GM18858 (cell line): ENCODE results near the gene KLHL24.
"Not testable (repeated sequence)": the region's sequence is repeated elsewhere in the genome, so short reads cannot be mapped to it uniquely, and the experiment has no call there.

Experiments used
- ATAC-seq: cut with Tn5 transposase; IDR thresholded peaks from one replicate; pipeline ENCODE4 v1.9.1; 2021; ENCODE audit not compliant: unreplicated experiment

The KLHL24 gene, protein sequence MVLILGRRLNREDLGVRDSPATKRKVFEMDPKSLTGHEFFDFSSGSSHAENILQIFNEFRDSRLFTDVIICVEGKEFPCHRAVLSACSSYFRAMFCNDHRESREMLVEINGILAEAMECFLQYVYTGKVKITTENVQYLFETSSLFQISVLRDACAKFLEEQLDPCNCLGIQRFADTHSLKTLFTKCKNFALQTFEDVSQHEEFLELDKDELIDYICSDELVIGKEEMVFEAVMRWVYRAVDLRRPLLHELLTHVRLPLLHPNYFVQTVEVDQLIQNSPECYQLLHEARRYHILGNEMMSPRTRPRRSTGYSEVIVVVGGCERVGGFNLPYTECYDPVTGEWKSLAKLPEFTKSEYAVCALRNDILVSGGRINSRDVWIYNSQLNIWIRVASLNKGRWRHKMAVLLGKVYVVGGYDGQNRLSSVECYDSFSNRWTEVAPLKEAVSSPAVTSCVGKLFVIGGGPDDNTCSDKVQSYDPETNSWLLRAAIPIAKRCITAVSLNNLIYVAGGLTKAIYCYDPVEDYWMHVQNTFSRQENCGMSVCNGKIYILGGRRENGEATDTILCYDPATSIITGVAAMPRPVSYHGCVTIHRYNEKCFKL

DNA sequence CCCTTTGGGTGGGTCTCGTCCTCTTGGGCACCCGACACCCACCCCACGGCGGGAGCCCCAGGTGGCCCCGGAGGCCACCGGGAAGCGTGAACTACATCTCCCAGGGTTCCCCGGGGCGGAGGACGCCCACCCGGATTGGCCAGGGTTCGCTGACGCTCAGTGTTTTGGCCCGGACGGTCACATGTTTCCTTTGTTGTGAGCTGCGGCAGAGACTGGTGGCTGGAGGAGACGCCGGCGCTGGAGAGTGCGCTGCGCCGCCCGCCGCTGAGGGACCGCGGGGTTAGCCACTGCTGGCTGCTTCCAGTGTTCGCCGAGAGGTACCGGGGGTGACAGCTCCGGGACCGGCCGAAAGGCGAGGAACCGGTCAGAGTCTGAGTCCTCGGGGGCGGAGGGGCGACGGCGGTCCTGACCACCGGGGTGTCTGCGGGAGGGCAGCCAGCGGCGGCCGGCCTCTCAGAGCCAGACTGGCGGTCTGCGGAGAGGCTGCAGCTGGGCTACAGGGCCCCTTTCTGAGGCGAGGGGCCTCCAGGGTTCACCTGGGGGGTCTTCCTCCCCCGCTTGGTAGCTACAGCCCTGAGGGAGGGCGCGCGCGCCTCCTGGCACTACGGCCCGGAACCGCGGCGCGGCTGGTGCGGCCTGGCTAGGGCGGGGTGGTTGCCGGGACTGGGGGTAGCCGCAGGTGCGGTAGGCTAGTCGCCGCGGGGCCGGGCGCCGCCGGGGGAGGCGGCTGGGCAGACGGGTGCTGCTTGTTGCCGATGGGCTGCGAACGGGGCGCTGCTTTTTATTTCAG lies at the start of gene KLHL24:
TSS of gene KLHL24 (plus strand) at position 193 of the 790 bp plus-strand sequence. CDS start 14,734 bp downstream, outside the sequence.
- peak; percentile 86 for ATAC-seq

DNA sequence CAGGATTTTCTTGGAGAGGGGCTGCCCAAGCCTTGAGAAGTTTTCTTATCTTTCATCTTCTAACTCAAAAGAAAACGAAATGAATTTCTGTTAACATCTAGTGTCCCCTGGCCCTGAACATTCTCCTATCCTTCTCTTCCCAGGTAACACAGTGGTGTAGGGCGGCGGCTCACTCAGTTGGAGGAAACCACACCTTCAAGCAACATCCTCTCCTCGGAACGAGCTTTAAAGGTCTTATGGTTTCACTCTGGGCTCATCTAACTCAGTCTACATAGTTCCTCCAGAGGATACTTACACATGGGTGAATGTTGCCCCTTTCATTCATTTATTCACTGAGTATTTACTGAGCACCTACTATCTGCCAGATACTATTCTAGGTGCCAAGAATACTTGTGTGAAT lies 48.9 kb upstream of the KLHL24 start:
- no peak for ATAC-seq

DNA sequence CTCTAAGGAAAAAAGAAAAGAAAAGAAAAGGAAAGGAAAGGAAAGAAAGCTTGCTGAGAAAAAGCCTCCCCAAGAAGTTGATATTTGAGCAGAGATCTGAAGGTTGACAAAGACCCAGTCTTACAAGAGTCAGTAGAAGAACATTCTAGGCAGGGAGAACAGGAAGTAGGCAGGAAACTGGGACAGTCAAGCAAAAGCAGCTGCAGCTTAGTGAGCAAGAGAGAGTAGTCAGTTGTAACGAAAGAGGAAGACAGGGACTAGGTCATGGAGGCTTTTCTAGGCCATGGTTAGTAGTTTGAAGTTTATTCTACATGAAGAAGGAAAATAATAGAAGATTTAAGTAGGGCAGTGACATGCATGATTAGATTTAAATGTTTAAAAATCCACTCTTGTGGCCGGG lies 48.1 kb upstream of the KLHL24 start:
- no peak for ATAC-seq

DNA sequence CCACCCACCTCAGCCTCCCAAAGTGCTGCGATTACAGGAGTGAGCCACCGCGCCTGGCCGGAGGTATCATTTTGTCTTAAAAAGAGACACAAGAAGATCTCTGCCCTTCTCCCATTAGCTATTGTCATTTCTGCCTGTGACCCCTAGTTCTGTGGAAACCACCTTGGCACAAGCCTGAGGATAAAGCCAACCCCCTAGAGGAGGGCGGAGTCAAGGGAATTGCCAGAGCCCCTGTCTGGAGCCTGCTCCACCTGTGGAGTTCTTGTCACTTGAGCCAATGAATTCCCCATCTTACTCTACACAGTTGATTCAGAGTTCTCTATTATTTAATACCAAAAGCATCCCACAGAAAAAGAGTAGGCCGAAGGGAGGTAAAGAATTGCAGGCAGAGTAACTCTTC lies 45.0 kb upstream of the KLHL24 start:
- ATAC-seq, result no peak

DNA sequence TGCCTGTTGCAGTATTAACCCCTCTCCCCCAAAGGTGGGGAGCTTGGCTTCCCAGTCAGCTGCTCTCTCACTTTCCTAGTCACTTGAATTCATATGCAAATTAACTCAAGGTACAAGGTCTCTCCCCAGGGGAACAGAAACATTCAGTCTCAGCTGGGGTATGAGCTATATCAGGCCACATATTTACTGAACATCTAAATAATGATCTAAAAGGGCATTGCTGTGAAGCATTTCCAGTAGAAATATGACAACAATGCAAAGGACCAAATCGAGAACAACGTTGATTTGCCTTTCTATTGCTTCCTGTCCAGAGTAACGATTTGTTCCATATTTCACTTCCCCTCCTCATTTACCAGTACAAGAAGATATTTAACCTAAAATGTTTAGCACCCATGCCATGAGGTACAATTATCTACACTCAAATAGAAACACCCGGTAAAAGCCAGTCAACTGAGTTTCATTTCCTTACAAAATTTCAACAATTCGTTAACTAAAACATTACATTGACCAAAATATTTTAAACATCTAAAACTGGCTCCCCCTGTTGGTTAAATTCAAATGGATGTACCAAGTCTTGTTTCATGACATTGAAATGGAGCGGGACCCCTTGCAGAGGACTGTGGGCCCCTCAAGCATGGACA lies 43.4 kb upstream of the KLHL24 start:
- ATAC-seq, result peak; percentile 95

DNA sequence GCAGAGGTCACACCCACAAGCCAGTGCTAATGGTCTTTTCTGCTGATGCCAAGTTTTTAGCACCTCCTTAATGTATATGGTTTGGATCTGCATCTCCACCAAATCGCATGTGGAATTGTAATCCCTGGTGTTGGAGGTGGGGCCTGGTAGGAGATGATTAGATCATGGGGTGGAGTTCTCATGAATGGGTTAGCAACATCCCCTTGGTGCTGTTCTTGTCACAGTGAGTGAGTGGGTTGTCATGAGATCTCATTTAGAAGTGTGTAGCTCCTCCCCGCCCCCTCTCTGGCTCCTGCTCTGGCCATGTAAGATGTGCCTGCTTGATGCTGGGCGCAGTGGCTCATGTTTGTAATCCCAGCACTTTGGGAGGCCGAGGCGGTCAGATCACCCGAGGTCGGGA lies 42.6 kb upstream of the KLHL24 start:
- ATAC-seq, result no peak

DNA sequence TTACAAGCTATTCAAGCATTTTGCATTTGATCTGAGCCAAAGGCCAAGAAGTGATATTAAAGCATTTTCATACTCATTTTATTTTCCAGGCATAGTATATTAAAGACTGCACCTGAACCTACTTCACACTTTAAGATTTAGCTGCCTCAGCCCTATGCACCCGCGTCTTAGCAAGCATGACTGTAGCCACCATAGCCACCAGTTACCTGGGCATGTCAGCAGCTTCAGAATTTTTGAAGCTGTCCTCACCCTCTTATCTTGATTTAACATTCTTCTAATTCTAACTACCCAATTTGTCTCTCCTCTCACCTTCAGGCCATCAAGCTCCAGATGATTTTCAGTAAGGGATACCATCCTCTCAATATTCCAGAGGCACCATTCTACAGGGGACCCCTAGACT lies 40.8 kb upstream of the KLHL24 start:
- no peak for ATAC-seq

DNA sequence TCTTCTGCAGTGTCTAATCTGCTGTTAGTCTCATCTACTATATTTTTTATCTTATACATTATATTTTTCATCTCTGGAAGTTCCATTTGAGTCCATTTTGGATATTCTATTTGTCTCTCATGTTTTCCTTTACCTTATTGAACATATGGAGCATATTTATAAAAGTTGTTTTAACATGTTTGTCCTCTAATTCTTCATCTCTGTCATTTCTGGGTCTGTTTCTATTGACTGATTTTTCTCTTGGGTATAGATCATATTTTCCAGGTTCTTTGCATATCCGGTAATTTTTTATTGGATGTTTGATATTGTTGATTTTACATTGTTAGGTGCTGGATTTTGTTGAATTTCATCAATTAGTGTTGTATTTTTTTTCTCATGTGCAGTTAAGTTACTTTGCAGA lies 37.5 kb upstream of the KLHL24 start:
- ATAC-seq, result no peak

DNA sequence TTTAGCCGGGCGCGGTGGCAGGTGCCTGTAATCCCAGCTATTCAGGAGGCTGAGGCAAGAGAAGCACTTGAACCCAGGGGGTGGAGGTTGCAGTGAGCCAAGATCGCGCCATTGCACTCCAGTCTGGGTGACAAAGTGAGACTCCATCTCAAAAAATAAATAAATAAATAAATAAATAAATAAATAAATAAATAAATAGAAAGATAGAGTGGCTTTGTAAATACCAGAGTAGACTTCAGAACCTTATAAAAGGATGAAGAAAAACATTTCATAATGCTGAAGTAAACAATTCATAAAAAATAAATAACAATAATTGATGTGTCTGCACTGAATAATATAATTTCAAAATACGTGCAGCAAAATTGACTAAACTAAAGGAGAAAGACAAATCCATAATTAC lies 24.1 kb upstream of the KLHL24 start:
- ATAC-seq, result not testable (repeated sequence)

DNA sequence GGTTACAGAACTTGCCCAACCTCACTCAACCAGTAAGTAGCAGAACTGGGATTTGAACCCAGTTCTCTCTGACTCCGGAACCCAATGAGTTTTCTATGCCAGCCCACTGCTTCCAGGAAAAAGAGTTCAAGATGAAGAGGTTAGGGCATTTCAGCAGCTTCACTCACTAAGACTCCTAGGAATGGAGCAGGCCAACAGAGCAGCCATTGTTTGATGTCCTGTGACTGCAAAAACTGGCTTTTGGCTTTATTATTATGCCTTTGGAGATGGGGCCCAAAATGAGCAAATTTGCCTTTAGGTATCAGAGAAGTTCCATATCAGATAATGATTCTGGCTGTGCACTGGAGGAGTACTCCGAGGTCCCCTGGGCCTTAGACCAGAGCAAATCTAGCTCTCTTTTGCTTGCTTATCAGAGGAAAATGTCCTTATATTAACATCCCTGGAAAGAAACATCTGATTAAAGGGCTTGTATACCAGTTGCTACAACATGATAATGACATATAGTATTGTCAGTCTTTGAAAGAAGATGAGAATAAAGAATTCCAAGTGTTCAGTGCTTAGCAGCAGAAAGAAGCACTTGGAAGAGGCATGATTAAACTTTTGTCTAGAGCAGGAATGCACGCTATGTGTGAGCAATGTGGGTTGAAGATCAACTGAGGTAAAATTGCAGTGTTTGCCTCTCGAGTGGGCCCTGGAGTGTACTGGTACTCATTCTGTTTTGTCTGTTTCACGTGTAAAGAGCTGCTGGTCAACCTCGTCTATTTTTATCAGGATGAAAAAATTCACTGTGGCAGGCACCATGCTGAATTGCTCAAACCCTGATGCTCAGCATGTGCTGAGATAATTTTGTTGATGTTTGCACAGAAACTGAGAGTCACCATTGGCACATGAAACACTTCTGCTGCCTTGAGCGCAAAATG lies 21.8 kb upstream of the KLHL24 start:
- no peak for ATAC-seq

DNA sequence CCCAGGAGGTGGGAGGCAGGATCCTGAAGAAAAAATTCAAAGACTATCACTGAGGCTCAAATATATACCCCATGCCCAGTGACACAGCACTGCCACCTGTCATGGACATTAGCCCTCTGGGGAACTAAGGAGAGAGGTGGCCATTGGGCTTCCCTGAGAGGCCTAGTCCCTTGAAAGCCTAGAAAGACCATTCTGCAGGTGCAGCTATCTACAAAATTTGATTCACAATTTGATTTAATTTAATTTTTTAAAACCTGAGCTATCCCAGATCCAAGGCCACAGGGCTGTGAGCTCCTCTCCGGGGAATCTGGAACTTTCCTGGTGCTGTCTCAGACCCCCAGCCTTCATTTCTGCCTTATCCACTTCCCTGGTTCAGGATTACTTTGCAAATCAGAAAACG lies 16.9 kb upstream of the KLHL24 start:
- no peak for ATAC-seq

DNA sequence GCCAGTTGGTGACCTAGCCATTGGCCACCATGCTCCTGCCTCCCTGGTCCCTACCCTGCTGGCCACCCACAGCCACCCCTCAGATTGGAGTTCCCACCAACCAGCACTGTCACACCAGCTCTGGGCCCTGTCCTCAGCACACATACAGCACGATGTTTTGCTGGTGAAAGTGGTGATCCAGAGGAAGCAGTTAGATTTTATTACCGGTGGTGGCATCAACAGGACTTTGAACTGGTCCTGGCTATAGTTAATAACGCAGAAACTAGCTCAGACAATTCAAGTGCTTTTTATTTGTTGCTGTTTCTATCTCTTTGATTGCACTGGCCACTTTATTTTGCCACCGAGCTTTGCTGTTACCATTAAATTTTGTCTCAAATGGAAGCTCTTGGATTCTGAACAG lies 16.4 kb upstream of the KLHL24 start:
- no peak for ATAC-seq

DNA sequence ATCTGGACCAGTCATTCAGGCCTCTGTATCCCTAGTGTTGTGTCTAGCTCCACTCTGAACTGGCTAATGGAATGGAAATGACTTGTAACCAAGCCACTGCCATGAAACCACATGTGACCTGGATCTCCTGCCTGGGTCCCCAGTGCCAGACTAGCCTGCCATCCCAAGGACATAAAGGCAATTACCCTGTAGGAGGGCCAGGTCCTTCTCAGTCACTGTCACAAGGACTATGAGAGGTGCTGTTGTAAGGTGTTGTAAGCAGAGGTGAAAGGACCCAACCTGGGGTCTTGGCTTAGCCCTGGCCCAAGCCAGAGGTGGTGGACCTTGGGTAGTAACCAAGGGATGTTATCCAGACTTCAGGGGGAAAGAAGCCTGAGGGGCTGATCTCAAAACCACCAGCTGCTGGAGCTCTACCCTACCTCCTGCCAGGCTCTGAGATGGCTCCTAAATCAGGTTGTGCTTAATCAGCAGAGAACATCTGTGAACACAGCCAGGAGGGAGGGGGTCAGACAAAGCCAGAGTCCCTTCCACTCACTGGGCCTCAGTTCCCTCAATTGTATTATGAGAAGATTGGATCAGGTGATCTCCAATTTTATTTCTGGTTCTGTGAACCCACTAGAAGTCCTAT lies 15.7 kb upstream of the KLHL24 start:
- no peak for ATAC-seq

DNA sequence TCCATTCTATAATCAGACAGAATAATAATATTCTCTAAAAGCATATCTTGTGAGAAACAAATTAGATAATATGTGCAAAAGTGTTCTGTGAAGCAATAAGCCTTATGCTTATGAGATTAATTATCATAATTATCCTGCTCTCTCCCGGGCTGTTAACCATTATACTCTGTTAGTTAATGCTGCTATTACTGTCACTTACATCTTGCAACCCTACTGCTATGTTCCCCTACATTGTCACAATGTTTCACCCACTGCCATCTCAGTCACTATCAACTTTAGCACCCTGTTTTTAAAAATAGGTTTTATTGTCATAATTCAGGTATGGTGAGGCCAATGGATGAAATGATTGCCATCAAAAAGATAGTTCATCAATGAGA lies 15.2 kb upstream of the KLHL24 start:
- ATAC-seq, result no peak

DNA sequence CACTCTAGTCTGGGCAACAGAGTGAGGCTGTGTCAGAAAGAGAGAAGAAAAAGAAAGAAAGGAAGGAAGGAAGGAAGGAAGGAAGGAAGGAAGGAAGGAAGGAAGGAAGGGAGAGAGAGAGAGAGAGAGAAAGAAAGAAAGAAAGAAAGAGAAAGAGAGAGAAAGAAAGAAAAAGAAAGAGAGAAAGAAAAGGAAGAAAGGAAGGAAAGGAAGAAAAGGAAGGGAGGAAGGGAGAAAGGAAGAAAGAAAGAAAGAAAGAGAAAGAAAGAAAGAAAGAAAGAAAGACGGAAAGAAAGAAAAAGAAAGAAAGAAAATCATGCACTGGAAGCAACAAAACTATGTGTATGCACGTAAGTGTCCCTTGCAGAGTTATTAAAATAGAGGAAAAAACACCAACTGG lies 12.9 kb upstream of the KLHL24 start:
- ATAC-seq, result not testable (repeated sequence)

DNA sequence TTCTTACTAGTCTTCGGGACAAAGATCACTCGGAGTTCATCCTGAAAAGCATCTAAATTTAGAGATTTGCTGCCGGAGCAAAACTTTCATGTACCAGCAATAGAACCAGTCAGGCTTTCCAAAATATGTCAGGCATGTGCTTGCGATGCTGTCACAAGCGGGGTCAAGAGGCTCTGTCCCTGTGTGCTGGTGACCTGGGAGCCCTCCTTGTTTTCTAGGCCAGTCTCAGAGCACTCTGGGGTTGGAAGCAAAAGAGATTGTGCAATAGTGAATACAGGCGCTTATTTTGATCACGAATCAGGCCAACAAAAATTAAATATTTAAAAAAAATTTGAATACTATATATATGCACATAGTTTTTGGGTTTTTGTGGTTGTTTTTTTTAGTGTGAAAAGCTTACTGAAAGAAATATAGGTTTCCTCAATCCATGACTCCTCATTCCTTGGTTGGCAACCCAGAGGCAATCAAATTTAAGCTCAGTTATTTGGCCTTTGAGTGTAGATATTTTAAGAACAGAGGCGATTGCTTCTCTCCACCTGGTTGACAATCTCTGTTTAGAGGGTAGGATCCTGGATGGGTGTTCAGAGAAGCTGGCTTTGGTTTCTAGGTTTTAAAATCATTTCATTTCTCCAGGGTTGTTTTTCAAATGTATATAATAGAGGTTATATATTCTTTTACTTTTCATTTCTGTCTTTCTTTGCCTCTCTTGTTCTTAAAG lies 8.4 kb upstream of the KLHL24 start:
- ATAC-seq, result no peak

DNA sequence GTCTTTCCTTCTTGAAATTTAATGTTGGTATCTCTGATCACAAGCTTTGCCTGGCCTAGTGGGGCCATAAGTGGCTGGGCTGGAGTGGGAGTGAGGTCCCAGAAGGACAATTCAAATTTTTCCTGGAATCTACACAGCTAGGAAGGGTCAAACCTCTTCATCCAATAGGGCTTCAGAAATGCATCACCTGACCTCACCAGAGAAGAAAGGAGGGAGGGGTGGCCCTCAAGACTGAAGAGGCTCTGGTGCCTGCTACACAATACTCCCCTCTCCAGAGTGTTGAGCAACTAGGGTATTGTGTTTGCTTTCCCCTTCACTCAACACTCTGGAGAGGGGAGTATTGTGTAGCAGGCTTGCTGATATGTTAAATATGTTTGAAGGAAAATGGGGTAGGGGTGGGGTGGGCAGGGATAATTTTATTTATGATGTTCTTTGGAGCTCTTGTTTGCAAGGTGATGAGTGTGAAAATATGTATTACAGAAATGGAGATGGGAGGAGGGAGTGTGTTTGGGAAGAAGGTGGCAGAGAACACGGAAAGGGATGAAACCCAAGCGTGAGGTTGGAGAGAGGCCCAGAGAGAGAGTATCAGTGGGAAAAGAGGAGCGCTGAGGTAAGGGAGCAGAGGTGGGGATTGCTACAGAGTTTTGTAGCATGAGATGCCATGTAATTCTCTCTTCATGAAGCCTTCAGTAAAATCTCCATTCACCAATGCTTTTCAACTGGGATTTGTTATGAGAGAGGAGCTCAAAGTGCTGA lies 5.7 kb upstream of the KLHL24 start:
- no peak for ATAC-seq

DNA sequence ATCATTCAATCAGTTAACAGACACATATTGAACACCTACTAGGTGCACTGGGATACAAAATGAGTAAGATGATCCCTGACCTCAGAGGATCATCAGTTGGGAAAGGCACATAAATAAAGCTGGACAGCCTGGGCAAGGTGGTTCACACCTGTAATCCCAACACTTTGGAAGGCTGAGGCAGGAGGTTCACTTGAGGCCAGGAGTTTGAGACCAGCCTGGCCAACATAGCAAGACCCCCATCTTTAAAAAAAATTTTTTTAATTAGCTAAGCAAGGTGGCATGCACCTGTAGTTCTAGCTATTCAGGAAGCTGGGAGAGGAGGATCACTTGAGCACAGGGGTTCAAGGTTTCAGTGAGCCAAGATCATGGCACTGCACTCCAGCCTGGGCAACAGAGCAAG lies 3.7 kb upstream of the KLHL24 start:
- ATAC-seq, result no peak

DNA sequence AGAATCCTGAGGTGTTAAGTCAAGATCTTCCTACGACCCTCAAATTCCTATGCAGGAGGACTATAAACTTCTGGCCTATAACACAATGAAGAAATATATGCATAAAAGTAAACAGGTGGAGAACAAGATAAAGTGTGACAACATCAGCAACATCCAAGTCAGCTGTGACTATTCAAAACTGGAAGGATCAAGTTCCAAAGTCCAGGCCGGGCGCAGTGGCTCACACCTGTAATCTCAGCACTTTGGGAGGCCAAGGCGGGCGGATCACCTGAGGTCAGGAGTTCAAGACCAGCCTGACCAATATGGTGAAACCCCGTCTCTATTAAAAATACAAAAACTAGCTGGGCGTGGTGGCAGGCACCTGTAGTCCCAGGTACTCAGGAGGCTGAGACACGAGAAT lies 2.7 kb upstream of the KLHL24 start:
- ATAC-seq, result not testable (repeated sequence)
